Loucy (cell line): ENCODE measurements around the gene TMEM87A.
"Not testable (repeated sequence)": the region's sequence is repeated elsewhere in the genome, so short reads cannot be mapped to it uniquely, and the experiment has no call there.

ENCODE experiments used
- CTCF ChIP-seq: fragments of 200-600 bp; sonication (generic); conservative IDR thresholded peaks from 2 replicates; pipeline ENCODE4 v1.5.1; 2014; ENCODE audit warnings: mild to moderate bottlenecking, antibody characterized with exemption, low read length
- EZH2phosphoT487 ChIP-seq: fragments of 200-600 bp; IDR thresholded peaks from 2 replicates; pipeline ENCODE4 v1.6.1; 2018; ENCODE audit warnings: antibody characterized with exemption, mild to moderate bottlenecking, moderate library complexity, borderline replicate concordance

- TF ChIP-seq CTCF, EZH2phosphoT487: not testable (repeated sequence)
These were observed 43.1 kb upstream of the TMEM87A start for GRCh38 chr15:42316282-42316805.
